Kidney (tissue), 14 donors: ENCODE measurements around the gene RAD23B. TPM values are rescaled to one million over a fixed set of nuclear protein-coding genes. Genes with fewer than 3 reads are reported as not detected.
A peak's percentile ranks its signal among the peaks of the same experiment; 100 is the strongest.

Experiments used
- DNase-seq, 5 donors: peaks; one replicate each; pipeline ENCODE4 v3.0.0-alpha.2; 2013 to 2020
- FAIRE-seq: peaks from 2 replicates; lab custom pipeline; 2012; peaks lifted over from hg19 to GRCh38; lab: Jason Lieb, UNC
- H3K27ac ChIP-seq, 2 donors: one replicate each; pipeline ENCODE4 v1.7.0; 2013; ENCODE audit warnings: low read depth in 2 of 2, low read length in 2 of 2, inconsistent platforms in 1 of 2
- H3K27me3 ChIP-seq: one replicate; pipeline ENCODE4 v1.7.1; 2013; ENCODE audit warnings: low read length, inconsistent platforms; ENCODE audit not compliant: control insufficient read depth, insufficient read depth
- H3K36me3 ChIP-seq, 3 donors: one replicate each; pipeline versions ENCODE4 v1.7.0 to v1.7.1; 2013; ENCODE audit warnings: low read length in 3 of 3, control low read depth in 1 of 3, inconsistent platforms in 1 of 3; ENCODE audit not compliant: insufficient read depth in 3 of 3, control insufficient read depth in 2 of 3
- H3K4me1 ChIP-seq, 3 donors: one replicate each; pipeline versions ENCODE4 v1.7.0 to v1.7.1; 2013; ENCODE audit warnings: low read length in 3 of 3, inconsistent platforms in 1 of 3, low read depth in 1 of 3; ENCODE audit not compliant: control insufficient read depth in 2 of 3, insufficient read depth in 2 of 3
- H3K4me3 ChIP-seq, 3 donors: one replicate each; pipeline versions ENCODE4 v1.7.0 to v1.8.1; 2013; ENCODE audit warnings: low read length in 3 of 3, control low read depth in 1 of 3, inconsistent platforms in 1 of 3
- H3K9ac ChIP-seq, 3 donors: one replicate each; pipeline versions ENCODE4 v1.7.0 to v1.7.1; 2013; ENCODE audit warnings: low read length in 3 of 3, control low read depth in 1 of 3, inconsistent platforms in 1 of 3
- H3K9me3 ChIP-seq, 3 donors: one replicate each; pipeline versions ENCODE4 v1.7.0 to v1.7.1; 2013; ENCODE audit warnings: low read length in 3 of 3, control low read depth in 1 of 3, inconsistent platforms in 1 of 3; ENCODE audit not compliant: control insufficient read depth in 2 of 3, insufficient read depth in 1 of 3
- CTCF ChIP-seq: IDR thresholded peaks from 3 replicates; pipeline ENCODE4 v1.5.1; 2012; ENCODE audit warnings: mild to moderate bottlenecking, moderate library complexity, borderline replicate concordance; ENCODE audit not compliant: insufficient read depth; ENCODE audit errors: extremely low read depth
- intact Hi-C: fragments of 100-400 bp; cut with DNase I; formaldehyde crosslinking; loops from one replicate; pipeline ENCODE4 v1.11.1; 2022
- polyA plus RNA-seq: library from polyadenylated mRNA; stranded (reverse); fragments of 350-450 nt; fragmentation: Illumina TruSeq; extraction: RNeasy Lipid Tissue Mini Kit (QIAGEN cat#74804); gene quantifications from one replicate; pipeline ENCODE4 v1.2.3, GENCODE V29; 2014; ENCODE audit warnings: low read depth, low replicate concordance; ENCODE audit not compliant: insufficient read depth
- total RNA-seq: library from RNA; stranded (reverse); fragmentation: NEBNext Ultra II Directional; extraction: Animal tissue kit (Norgen Biotek cat#: 25700); gene quantifications from one replicate; pipeline ENCODE4 v1.2.1, GENCODE V29; 2021
- donor health status: control.
- donor health status: control.
- donor health status: control.
- donor health status: control.
- donor health status: control.
- donor health status: DM: yes; HTN: yes; CAD: no.
- donor health status: Normal renal cell carcinoma (clear cell type).

RAD23B gene
- total and polyA plus RNA-seq, 2 donors from 2014 or later: 40.5 to 76.5 TPM

- Histone ChIP-seq H3K4me3 (no peak overlapping the region), H3K27ac (no peak overlapping the region), H3K4me1 (no peaks in the 10 kb centered on the region), H3K9me3 (no peaks in the 10 kb centered on the region), H3K36me3 (no peaks in the 10 kb centered on the region), H3K9ac (no peak overlapping the region), H3K27me3 (no peaks in the 10 kb centered on the region)
- FAIRE-seq (no peak), DNase-seq (peak in 1 of 5 donors; percentile 67)
- no peak for TF ChIP-seq CTCF
- intact Hi-C loops: no loop called here
Observed at GRCh38 chr9:107242073-107243030, 40.7 kb upstream of the RAD23B start.

- Histone ChIP-seq H3K36me3 (no peaks in the 10 kb centered on the region), H3K9me3 (no peaks in the 10 kb centered on the region), H3K9ac (no peak overlapping the region), H3K27ac (no peak overlapping the region), H3K27me3 (no peaks in the 10 kb centered on the region), H3K4me1 (no peaks in the 10 kb centered on the region), H3K4me3 (no peak overlapping the region)
- intact Hi-C loops: no loop called here
- DNase-seq (no peak), FAIRE-seq (no peak)
- TF ChIP-seq CTCF: no peak
Observed at GRCh38 chr9:107243742-107244141, 39.3 kb upstream of the RAD23B start.

GRCh38 chr9:107246259-107247254 lies 36.5 kb upstream of the RAD23B start:
- FAIRE-seq (no peak), DNase-seq (peak in 1 of 5 donors; percentile 28)
- H3K4me3 ChIP-seq: no peak overlapping the region

More at GRCh38 chr9:107246259-107247254, 36.5 kb upstream of the RAD23B start:
- intact Hi-C loops: no loop called here
- no peaks in the 10 kb centered on the region for H3K4me1 ChIP-seq
- no peak for TF ChIP-seq CTCF
- H3K9ac ChIP-seq: no peak overlapping the region
- no peaks in the 10 kb centered on the region for H3K9me3 ChIP-seq
- no peaks in the 10 kb centered on the region for H3K27me3 ChIP-seq
- no peaks in the 10 kb centered on the region for H3K36me3 ChIP-seq
- no peak overlapping the region for H3K27ac ChIP-seq
